Activated CD4-positive, alpha-beta T cell treated with anti-CD3 and anti-CD28 coated beads, Interleukin-2, Interleukin-4, amounts not matched to agents 100 ng/mL and 50 ng/mL, durations not matched to agents 16 hours and 8 hours (primary cell): ENCODE measurements around the gene MIGA1.
A peak's percentile ranks its signal among the peaks of the same experiment; 100 is the strongest.

Experiments
- DNase-seq: peaks from one replicate; pipeline ENCODE4 v3.0.0-alpha.2; 2020; ENCODE audit warnings: low spot score

The MIGA1 gene

GRCh38 chr1:77850082-77850481 is 70.6 kb downstream of the MIGA1 start:
- DNase-seq, result no peak

GRCh38 chr1:77857552-77857951 is 78.1 kb downstream of the MIGA1 start:
- no peak for DNase-seq

- DNase-seq, result no peak
These were observed 79.3 kb downstream of the MIGA1 start for GRCh38 chr1:77858725-77859124.

- DNase-seq, result no peak
These were observed 79.8 kb downstream of the MIGA1 start for GRCh38 chr1:77859248-77859647.

GRCh38 chr1:77866296-77866695 is 86.8 kb downstream of the MIGA1 start:
- no peak for DNase-seq

- no peak for DNase-seq
These were observed 93.2 kb downstream of the MIGA1 start for GRCh38 chr1:77872645-77873044.

GRCh38 chr1:77873461-77873860 is 94.0 kb downstream of the MIGA1 start:
- DNase-seq, result no peak

- no peak for DNase-seq
These were observed 95.5 kb downstream of the MIGA1 start for GRCh38 chr1:77874804-77875445.

GRCh38 chr1:77876884-77877283 is 97.4 kb downstream of the MIGA1 start:
- DNase-seq, result no peak

- DNase-seq, result no peak
These were observed 101.6 kb downstream of the MIGA1 start for GRCh38 chr1:77881061-77881460.

- DNase-seq, result no peak
These were observed 103.0 kb downstream of the MIGA1 start for GRCh38 chr1:77882411-77882810.

- DNase-seq, result no peak
These were observed 108.8 kb downstream of the MIGA1 start, which contains the start of gene NEXN for GRCh38 chr1:77888081-77888780. TSS of gene NEXN (plus strand) at chr1:77888624. CDS start at chr1:77916107, 27,483 bp downstream.

- DNase-seq, result peak; percentile 6
These were observed 109.6 kb downstream of the MIGA1 start for GRCh38 chr1:77888781-77889642.

- no peak for DNase-seq
These were observed 110.2 kb downstream of the MIGA1 start for GRCh38 chr1:77889671-77890070.

GRCh38 chr1:77891200-77891599 is 111.8 kb downstream of the MIGA1 start:
- DNase-seq, result no peak

- no peak for DNase-seq
These were observed 120.3 kb downstream of the MIGA1 start for GRCh38 chr1:77899647-77900320.

- DNase-seq, result peak; percentile 17
These were observed 121.3 kb downstream of the MIGA1 start for GRCh38 chr1:77900687-77901293.

GRCh38 chr1:77905603-77906002 is 126.2 kb downstream of the MIGA1 start:
- no peak for DNase-seq

- DNase-seq, result no peak
These were observed 126.6 kb downstream of the MIGA1 start for GRCh38 chr1:77906019-77906545.

- DNase-seq, result no peak
These were observed 127.2 kb downstream of the MIGA1 start for GRCh38 chr1:77906624-77907023.

- no peak for DNase-seq
These were observed 130.7 kb downstream of the MIGA1 start for GRCh38 chr1:77910116-77910515.
